ENCODE results near the gene EXOC6B.

DNA sequence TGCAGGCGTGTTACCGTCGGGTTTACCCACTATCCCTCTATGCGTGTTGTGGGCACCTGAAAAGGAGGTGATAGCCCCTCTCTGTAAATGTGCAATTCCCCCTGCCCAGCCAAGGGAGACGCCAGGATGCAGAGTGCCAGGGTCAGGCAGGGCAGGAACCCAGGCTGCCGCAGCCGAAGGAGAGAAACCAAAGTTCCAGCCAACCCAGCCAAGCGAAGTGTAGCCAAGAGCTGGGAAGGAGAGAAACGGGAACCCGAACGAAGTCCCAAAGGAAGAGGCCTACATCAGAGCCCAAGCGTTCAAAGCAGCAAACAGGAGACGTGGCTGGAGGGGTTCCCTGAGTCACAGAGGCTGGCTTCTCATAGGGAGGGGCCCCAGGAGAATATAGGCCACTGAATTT is 37.2 kb upstream of the EXOC6B start:
- TF ChIP-seq, protein P1, sequence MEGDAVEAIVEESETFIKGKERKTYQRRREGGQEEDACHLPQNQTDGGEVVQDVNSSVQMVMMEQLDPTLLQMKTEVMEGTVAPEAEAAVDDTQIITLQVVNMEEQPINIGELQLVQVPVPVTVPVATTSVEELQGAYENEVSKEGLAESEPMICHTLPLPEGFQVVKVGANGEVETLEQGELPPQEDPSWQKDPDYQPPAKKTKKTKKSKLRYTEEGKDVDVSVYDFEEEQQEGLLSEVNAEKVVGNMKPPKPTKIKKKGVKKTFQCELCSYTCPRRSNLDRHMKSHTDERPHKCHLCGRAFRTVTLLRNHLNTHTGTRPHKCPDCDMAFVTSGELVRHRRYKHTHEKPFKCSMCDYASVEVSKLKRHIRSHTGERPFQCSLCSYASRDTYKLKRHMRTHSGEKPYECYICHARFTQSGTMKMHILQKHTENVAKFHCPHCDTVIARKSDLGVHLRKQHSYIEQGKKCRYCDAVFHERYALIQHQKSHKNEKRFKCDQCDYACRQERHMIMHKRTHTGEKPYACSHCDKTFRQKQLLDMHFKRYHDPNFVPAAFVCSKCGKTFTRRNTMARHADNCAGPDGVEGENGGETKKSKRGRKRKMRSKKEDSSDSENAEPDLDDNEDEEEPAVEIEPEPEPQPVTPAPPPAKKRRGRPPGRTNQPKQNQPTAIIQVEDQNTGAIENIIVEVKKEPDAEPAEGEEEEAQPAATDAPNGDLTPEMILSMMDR (conservative IDR thresholded peaks at IDR 0.05): no peak
- no peak for TF ChIP-seq EZH2 (IDR thresholded peaks at IDR 0.05; ENCODE audit: low read depth)
